GM21390 (cell line): ENCODE data around the gene MTERF1.

Experiments used
- ATAC-seq: cut with Tn5 transposase; IDR thresholded peaks from one replicate; pipeline ENCODE4 v1.9.1; 2021; ENCODE audit not compliant: unreplicated experiment

Gene MTERF1

DNA sequence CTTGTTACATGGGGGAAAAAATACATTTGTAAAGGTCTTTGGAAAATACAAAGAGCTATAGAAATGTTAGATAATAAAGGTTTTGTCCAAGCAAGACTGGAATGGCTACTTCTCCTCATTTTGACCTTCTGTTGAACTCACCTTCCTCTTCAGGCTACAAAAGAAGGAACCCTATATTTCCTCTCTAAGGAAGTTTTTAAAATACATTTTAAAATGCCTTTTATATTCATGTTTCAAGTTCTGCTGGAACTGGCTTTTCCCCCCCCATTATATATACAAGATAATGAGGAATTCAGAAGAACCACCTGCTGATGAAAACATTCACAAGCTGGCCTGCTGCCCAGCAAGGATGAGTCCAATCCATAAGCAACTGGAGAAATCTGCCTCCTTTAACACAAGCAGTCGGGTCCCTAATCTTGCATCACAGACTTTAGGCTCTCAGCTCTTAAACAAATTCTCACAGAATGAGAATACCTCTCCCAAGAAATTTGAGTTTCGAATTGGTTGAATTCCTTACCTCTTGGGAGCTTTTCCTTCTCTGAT lies 44.6 kb downstream of the MTERF1 start:
- ATAC-seq, result no peak

DNA sequence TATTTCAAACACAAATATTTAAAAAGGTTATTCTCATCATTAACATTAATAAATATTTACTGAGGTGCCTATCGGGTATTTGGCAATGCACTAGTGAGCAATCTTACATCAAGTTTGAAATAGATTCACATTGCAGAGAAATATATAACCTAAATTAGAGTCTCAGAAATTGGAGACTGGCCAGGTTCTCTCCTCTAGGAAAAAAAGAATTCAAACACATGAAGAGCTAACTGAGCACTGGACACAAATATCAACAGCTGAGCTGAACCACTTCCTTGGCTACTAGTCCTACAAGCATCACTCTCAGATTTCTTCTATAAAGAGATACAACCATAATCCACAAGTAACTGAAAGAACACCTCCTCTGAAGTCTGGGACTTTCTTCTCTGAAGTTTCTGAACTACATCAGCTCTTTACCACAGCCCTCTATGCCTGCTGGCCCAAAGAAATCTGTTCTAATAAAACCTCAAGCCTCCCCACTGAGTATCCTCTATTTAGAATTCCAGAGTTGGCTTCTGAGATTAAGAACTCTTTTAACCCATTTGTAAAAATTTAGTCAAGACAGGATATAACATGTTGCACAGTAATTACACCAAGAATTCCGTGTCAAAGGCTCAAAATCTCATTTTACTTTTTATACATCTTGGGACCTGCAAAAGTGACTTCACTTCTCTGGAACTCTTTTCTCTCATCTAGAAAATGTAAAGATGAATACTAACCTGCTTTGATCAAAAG lies 45.2 kb downstream of the MTERF1 start:
- ATAC-seq, result no peak

DNA sequence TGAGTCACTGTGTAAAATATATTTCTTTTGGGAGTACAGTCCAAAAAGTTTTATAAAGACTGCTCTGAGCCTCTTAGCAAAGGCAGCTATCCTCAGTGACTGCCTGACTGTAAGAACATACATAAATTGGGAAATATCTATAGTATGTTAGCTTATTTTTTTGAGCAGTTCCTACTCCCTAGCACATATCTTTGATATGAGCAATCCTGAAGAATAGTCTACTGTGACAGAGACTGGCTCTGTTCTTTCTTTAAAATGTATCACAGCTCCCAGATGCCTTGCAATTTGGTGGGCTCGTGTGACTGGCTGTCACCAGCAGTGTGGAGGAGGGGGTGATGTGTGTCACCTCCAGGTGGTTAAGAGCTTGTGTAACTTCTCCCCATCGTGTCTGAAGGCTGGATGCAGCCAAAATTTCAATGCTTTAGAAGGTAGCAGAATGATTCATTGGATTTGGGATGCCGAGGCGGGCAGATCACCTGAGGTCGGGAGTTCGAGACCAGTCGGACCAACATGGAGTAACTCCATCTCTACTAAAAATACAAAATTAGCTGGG lies 47.9 kb downstream of the MTERF1 start:
- no peak for ATAC-seq

DNA sequence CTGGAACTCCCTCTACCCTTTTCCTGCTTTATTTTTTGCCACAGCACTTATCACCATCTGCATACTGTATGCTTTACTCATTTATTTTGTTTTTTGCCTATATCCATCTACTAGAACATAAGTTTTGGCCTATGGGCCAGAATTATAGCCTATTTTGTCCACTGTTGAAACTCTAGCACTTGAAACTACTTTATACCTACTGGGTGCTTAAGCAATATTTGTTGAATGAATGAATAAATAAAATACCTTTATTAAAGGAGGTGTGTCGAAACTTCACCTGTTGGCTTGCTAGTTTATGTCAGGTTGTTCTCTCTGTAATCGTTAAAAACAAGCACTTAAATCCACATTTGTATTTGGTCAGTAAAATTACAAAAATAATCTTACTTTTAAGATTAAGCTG lies 53.3 kb downstream of the MTERF1 start:
- ATAC-seq, result no peak

DNA sequence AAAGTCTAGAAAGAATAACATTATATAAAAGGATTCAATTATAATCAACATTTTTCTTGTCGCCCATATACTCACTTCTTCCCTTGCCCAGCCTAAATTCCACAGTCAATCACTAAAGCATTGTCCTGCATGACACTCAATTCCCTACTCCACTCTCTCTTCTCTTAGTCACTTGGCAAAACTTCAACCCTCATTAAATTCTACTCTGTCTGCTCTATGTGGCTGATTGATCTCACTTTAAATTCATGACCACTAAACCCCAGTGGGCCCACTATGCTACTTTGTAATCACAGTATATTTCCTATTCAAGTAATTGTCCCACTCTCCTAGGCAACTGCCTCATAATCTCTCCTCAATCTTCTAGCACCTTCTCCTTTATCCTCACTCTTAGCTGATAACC lies 54.1 kb downstream of the MTERF1 start:
- no peak for ATAC-seq

DNA sequence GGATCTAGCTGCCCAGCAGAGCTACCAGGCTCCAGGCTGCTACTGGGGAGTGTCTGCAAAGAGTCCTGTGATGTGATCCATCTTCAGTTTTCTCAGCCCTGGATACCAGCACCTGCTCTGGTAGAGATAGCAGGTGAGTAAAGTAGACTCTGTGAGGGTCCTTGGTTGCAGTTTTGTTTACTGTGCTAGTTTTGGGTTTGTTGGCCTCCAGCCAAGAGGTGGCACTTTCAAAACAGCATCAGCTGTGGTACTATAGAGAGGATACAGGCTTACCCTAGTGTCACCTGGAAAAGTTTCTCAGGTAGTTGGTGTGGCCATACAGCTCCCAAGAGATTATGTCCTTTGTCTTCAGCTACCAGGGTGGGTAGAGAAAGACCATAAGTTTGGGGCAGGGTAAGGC lies 56.3 kb downstream of the MTERF1 start:
- no peak for ATAC-seq
